Inflammatory macrophage (primary cell): ENCODE data around the gene KRTAP4-9.
"Not testable (repeated sequence)": the region's sequence is repeated elsewhere in the genome, so short reads cannot be mapped to it uniquely, and the experiment has no call there.

Experiments
- DNase-seq, 2 donors: peaks; one replicate each; pipeline ENCODE4 v3.0.0-alpha.2; 2020 to 2022
- total RNA-seq, 18 experiments: gene quantifications; one replicate each; lab custom pipeline; 2026; ENCODE audit warnings: mixed read lengths in 6 of 18, inconsistent platforms in 2 of 18; lab: John Stamatoyannopoulos, UW

Gene KRTAP4-9
- 0 to 0.03 (median 0) reads per million in 18 experiments for total RNA-seq

DNA sequence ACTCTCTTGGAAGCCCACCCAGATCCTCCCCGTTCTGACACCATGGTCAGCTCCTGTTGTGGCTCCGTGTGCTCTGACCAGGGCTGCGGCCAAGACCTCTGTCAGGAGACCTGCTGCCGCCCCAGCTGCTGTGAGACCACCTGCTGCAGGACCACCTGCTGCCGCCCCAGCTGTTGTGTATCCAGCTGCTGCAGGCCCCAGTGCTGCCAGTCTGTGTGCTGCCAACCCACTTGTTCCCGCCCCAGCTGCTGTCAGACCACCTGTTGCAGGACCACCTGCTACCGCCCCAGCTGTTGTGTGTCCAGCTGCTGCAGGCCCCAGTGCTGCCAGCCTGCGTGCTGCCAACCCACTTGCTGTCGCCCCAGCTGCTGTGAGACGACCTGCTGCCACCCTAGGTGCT lies at the start of gene KRTAP4-9:
Gene KRTAP4-9, plus strand, starts transcription at position 43 of the 400 bp plus-strand sequence. Its CDS starts 0 bp downstream, at position 43.
- not testable (repeated sequence) for DNase-seq

DNA sequence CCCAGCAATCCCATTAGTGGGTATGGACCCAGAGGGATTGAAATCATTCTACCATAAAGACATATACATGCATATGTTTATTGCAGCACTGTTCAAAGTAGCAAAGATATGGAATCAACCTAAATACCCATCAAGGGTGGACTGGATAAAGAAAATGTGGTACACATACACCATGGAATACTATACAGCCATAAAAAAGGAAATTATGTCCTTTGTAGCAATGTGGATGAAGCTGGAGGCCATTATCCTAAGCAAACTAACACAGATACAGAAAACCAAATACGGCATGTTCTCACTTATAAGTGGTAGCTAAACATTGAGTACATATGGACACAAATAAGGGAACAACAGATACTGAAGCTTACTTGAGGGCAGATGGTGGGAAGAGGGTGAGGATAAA lies 47.6 kb upstream of the KRTAP4-9 start:
- DNase-seq = no peak

DNA sequence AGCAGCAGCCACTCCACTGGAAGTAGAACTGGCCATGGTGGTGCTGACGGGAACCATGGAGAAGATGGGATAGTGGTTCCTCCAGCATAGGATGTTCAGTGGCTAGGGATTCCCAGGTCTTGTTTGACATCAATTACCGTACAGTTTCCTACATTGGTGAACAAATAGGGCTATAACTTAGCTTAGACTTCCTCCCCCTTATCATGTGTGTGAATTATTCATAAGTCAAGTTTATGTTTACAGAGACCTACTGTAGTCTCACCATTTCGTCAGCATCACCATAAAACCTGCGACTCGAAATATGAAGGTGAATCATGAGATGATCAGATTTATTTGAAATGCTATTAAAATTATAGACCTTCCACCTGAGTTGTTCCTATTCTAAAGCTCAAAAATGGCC lies 46.4 kb upstream of the KRTAP4-9 start:
- no peak for DNase-seq

DNA sequence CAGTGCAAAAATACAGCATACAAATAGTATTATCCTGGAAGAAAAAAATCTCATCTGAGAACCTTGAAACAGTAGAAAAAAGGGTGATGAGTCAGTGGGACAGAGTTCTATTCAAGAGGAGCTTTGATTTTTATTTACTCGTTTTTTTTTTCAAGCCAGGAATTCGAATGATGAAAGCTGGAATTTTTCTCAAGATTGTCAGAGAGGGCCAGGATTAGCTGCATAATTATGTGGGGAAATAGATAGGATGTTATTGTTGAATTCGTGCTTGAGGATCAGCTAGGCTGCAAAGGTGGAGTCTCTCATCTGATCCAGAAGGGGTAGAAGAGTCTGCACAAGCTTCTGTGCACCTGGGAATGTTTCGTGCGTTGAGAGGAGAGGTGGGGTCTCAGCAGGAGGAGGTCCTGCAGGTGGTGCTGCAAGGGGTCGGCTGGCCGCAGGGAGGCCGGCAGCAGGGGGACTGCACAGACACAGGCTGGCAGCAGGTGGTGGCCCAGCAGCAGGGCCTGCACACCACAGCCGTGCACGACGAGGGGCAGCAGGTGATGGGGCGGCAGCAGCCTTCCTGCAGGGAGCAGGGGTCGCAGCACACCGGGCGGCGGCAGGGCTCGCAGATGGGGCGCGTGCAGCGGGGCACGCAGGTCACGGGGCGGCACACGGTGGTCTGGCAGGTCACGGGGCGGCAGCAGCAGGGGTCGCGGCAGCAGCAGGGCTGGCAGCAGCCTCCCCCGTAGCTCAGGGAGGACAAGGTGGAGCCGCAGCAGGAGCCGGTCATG lies 45.7 kb upstream of the KRTAP4-9 start:
- DNase-seq = not testable (repeated sequence)

DNA sequence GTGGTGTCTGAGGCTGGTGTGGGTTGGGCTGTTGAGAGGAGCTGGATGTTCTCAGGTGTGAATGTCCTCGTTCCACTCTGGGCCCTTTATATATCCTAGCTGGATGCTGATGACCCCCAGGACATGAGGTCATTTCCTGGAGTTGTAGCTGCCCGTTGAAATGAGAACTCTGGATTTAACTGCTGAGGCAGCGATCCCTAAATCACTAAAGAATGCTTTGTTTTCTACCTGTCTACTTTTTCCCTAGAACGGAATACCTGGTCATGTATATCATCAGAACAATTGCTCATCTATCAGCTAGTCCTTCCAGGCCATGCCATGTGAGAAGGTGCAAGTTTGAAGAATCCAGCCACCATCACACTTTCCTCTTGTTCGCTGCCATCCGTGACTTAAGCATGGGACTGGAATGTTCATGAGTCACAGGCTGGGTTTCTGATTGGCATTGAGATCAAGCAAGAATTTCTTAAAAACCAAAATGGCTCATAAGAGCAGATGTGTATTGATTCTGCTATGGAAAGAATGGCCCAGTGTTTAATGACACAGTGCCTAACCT lies 45.1 kb upstream of the KRTAP4-9 start, which contains the start of gene KRTAP2-3:
Gene KRTAP2-3, minus strand, starts transcription at position 63 of the 553 bp plus-strand sequence. CDS start 64 bp downstream, outside the sequence.
- DNase-seq = no peak

DNA sequence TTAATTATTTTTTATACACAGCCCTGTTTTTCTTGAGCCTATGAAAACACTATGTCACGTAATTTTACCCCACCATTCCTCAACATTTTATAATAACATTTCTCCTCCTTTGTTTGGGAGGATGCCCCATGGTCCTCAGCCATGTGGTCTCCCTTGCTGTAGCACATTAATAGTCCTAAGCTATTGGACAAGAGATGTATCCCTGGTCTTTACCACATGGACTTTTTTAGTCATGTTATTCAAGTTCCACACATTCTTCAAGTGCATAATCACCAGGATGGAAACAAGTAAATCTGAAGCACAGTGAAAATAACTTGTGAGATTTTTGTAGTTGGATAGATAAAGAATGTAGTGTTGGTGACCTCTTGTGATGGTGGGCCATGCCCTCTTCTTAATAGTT lies 43.2 kb upstream of the KRTAP4-9 start:
- DNase-seq = no peak

DNA sequence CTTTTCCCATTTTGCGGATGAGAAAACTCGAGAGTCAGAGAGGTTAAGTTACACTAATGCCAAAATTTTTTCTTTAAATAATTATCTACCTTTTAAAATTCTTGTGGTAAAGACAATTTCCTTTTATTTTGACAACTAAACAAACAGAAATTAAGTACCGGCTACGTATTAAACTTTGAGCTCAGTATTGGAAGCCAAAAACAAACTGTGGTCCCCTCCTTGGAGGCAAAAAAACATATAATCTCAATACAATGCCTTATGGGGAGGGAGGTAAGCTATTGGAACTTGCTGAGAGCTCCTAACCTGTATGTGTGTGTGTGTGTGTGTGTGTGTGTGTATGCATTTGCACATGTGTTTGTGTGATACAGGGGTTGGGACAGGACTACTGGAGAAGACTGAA lies 41.7 kb upstream of the KRTAP4-9 start:
- DNase-seq = no peak

DNA sequence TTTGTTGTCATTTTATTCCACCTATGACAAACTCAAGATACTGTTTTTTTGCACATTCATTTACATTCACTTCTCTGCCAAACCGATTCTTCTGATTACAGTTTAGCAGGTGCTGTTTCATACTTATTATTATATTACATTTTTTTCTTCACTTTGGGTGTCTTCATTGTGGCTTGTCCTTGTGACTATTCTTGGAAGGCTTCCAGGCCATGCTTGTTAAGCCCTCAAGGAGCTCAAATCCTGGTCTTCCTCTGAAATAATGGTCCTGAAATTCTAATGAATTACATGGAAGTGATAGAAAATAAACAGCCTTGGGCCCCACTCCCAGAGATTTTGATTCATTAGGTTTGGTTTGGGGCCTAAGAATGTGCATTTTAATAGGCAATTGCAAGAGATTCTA lies 40.9 kb upstream of the KRTAP4-9 start:
- no peak for DNase-seq

DNA sequence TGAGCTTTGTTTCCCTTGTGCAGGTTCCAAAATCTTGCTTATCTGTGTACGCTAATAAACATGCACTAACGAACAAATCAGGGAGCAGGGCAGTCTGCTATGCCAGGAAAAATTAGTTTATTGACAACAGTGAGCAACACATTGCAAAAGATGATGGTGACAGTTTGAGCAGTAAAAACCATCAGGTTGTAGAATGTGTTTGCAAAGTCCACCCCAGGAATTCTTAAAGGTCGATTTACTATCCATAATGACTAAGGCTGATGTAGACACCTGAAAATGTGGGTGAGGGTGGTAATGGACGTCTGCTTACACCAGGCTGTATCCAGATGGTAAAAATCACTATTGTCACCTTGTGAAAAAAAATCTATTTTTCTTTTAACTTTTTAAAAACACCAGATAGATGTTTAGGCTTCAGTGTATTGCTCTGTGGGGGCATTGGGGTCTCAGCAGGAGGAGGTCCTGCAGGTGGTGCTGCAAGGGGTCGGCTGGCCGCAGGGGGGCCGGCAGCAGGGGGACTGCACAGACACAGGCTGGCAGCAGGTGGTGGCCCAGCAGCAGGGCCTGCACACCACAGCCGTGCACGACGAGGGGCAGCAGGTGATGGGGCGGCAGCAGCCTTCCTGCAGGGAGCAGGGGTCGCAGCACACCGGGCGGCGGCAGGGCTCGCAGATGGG lies 40.0 kb upstream of the KRTAP4-9 start:
- DNase-seq = not testable (repeated sequence)

DNA sequence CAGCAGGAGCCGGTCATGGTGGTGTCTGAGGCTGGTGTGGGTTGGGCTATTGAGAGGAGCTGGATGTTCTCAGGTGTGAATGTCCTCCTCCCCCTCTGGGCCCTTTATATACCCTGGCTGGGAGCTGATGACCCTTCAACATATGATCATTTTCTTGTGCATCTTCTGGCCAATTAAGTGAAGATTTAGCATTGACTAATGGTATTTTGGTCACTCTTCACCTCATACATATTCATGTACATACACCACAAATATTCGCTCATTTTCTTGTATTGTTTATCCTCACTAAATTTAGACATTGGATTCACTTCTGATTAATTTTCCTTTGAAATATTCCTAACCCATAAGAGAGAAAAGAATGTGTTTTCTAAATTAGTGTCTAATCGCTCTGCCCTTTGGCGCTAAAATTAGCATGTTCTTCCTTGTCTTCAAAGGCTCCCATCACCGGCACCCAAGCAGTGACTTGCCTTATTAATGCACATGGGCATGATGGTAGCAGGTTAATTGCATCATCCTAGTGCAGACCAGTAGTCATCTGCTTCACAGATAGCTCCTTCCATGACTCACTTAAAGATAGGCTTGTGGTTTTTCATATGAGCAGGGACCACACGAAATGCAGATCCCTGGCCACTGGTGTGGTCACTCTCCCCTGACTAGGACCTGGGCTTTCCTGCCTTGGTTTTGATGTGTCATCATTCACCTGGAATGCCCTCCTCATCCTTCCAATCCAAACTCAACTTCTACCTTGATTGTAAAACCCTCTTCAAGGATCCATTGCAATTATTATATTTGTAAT lies 39.2 kb upstream of the KRTAP4-9 start, which contains the start of gene KRTAP2-4:
Gene KRTAP2-4, minus strand, starts transcription at position 51 of the 796 bp plus-strand sequence. Its CDS starts 34 bp downstream, at position 17.
- DNase-seq = peak in 1 of 2 donors; percentile 11

DNA sequence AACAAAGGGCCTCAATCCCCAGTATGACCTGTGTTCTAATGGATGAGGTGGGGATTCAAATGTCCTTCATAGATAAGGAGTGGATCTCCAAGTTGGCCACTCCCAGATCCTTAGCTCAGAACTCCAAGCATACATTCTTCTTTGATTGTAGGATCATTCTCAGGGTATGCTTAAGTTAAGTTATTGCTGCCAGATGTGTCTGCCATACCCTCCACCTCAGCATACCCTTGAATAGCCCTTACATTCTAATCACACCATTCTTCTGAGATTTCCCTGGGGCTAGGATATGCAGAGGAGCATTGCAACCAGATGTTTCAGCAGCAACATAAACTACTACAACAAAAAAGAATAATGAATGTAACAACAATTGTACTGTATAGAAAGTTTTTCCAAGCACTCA lies 37.9 kb upstream of the KRTAP4-9 start:
- no peak for DNase-seq

DNA sequence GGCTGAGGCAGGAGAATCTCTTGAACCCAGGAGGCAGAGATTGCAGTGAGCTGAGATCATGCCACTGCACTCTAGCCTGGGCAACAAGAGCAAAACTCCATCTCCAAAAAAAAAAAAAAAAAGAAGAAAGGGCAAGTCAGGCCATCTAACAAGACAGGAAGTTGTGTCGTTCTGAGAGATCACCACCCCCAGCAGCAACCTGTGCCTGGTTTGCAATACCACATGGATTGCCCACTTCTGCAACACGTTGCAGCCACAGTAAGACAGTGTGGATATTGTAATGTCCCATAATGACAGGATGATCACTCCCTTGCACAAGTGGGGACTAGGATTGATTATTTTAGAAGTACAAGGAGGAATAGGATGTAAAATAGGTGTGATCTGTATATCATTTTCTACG lies 36.2 kb upstream of the KRTAP4-9 start:
- DNase-seq = peak in 1 of 2 donors; percentile 22

DNA sequence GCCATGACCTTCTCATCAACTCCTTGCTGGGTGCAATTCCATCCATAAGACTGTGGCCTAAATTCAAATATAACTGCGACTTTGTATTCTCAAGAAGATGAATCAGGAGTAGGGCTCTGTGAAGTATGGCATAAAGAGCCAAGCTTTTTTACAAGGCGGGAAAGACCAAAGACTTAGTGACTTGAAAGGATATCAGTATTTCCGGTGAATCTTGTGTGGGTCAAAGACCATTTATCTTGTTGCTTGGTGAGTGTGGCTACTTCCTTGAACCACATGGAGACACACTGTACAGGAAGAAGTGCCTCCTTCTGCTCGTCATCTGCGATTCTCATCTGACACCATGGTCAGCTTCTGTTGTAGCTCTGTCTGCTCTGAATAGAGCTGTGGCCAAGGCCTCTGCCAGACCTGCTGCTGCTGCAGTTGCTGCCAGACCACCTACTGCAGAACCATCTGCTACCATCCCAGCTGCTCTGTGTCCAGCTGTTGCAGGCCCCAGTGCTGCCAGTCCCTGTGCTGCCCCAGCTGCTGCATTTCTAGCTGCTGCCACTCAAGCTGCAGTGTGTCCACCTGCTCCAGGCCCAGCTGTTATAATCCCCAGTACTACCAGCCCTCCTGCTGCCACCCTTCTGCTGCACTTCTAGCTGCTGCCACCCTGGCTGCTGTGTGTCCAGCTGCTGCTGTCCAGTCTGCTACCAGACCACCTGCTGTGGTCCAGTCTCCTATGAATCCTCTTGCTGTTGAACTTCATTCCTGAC lies 33.4 kb upstream of the KRTAP4-9 start:
- DNase-seq = no peak

DNA sequence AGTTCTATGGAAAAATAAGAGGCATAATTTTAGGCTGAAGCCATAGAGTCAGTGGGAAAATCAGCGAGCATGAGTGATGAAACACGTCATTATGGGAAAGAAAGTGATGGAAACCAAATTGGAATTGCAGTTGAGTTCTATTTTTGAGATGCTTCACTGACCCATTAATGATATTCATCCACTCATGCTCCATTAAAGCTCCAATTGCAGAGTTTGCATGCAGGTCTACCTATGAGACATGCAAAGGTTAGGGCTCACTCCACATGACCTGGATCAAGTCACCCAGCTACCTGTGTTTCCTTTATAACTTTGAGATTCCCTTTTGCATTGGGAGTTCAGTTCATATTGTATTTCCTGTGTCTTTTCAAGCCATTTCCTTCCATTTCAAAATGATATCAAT lies 31.5 kb upstream of the KRTAP4-9 start:
- DNase-seq = no peak

DNA sequence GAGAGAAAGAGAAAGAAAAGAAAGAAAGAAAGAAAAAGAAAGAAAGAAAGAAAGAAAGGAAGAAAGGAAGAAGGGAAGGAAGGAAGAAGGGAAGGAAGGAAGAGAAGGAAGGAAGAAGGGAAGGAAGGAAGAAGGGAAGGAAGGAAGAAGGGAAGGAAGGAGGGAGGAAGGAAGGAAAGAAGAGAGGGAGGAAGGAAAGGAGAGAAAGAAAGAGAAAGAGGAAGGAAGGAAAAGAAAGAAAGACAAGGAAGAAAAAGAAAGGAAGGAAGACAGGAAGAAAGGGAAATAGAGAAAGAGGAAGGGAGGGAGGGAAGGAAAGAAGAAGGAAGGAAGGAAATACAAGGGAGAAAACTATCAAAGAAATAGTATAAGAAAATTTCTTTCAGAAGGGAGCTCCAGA lies 28.4 kb upstream of the KRTAP4-9 start:
- no peak for DNase-seq

DNA sequence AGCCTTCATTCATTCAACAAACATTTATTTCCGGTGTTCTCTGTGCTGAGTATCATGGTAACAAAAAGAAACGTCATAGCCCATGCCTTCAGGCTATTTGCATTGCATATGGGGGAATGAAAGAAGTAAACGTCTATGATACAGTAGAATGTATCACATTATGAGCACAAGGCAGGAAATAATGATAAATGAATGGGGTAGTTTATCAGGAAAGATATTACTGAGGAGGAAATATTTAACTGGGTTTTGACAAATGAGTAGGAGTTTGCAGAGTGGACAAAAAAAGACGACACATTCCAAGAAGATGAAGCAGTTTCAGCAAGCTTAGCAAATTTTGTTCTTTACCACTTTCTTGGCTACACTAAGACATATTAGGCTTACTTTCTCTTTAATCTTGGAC lies 22.6 kb upstream of the KRTAP4-9 start:
- DNase-seq = no peak

DNA sequence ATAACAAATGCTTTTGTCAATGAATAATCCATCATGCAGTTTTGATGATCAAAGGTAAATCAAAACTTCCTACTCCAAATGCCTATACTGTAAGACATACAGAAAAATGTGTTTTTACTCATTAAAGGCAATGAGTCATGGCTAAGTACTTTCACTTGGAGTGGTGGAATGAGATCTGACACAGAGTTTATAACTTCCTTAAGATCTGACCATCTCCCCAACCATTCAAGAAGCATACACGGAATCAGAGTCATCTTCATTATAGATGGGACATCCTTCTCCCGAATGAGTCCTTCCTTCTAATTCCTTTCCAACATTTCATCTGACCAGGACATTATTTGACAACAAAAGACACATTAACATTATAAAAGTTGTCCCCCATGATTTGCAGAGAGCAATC lies 21.8 kb upstream of the KRTAP4-9 start:
- DNase-seq = not testable (repeated sequence)

DNA sequence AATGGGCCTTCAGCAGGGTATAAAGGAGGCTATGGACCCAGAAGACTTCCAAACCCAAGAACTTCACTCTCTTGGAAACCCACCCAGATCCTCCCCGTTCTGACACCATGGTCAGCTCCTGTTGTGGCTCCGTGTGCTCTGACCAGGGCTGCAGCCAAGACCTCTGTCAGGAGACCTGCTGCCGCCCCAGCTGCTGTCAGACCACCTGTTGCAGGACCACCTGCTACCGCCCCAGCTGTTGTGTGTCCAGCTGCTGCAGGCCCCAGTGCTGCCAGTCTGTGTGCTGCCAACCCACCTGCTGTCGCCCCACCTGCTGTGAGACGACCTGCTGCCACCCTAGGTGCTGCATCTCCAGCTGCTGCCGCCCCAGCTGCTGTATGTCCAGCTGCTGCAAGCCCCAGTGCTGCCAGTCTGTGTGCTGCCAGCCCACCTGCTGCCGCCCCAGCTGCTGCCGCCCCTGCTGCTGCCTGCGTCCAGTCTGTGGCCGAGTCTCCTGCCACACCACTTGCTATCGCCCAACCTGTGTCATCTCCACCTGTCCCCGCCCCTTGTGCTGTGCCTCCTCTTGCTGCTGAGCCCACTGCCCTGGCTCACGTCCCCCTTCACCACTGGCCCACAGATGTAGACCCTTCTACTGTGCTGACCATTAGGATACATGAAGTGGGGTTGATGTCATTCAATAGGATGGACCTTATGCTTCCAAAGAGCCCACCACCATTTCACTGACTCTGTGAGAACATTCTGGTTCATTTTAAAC lies 20.9 kb upstream of the KRTAP4-9 start, which contains the start of gene KRTAP4-7:
Gene KRTAP4-7, plus strand, starts transcription at position 51 of the 757 bp plus-strand sequence. Its CDS starts 57 bp downstream, at position 108.
- DNase-seq = not testable (repeated sequence)

DNA sequence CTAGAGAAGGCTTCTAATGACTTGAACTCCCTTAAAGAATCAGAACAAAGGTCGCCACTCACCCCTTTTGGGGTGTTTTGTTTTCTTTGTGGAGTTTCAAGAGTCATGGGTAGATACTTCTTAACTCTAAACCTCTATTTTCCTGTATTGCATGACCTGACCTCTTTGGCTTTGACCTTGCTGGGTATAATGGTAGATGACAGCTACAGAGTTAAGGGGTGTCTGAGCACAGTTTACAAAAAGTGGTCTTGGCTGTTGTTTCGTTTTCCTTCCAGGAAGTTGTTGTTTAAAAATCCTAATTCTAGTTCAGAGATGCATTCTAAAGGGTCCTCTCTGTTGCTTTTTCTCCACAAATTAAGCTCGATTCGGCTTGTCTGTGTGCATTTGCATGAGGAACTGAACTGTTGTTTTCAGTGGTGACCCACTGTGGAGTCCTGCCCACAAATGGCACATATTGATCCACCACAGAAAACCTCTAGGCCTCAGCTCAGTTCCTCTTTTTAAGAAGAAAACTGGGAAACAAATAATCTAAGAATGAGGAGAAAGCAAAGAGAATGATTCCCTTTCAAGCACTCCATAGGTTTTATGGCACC lies 16.3 kb upstream of the KRTAP4-9 start:
- DNase-seq = not testable (repeated sequence)

DNA sequence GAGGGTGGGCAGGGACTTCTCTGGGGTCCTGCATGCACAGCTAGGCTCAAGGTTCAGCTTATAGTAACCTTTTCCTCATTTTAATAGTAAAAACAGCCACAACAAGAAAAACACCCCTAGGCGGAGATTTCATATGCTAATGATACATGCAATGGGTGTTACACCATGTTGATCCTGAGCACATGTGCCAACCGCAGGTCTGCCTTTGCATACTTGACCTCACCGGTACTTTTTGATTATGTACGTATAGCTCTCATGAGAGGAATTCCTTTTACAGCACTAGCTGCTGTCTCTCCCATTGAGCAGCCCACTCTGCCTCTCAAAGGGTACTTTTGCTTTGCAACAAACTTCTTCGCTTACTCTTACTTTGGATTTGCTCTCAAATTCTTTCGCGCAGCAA lies 9.1 kb upstream of the KRTAP4-9 start:
- DNase-seq = no peak
